Hippocampal formation (tissue), 2 donors: ENCODE results near the gene NUDT7.

Source experiments
- DNase-seq, 2 donors: peaks; one replicate each; lab custom pipeline; 2025; lab: John Stamatoyannopoulos, UW

Gene NUDT7

DNA sequence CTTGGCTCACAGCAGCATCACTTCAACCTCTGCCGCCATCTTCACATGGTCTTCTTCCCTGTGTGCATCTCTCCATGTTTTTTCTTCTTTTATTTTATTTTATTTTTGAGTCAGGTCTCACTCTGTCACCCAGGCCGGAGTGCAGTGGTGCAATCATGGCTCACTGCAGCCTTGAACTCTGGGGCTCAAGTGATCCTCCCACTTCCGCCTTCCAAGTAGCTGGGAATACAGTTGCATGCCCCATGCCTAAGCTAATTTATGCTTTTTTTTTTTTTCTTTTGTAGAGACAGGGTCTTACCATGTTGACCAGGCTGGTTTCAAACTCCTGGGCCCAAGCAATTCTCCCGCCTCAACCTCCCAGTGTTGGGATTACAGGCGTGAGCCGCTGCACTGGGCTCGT lies 1.9 kb downstream of the NUDT7 start:
- DNase-seq, result no peak

DNA sequence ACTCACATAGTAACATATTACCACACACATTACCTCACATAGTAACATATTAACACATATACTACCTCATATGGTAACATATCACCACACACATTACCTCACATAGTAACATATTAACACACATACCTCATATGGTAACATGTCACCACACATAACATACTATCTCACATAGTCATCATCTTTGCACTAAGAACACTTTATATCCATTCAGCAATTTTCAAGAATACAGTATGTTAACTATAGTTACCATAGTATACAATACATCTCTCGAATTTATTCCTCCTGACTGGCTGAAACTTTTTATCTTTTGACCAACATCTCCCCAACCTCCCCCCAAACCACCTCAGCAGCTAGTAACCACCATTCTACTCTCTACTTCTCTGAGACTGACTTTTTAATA lies 7.6 kb downstream of the NUDT7 start:
- DNase-seq, result no peak

DNA sequence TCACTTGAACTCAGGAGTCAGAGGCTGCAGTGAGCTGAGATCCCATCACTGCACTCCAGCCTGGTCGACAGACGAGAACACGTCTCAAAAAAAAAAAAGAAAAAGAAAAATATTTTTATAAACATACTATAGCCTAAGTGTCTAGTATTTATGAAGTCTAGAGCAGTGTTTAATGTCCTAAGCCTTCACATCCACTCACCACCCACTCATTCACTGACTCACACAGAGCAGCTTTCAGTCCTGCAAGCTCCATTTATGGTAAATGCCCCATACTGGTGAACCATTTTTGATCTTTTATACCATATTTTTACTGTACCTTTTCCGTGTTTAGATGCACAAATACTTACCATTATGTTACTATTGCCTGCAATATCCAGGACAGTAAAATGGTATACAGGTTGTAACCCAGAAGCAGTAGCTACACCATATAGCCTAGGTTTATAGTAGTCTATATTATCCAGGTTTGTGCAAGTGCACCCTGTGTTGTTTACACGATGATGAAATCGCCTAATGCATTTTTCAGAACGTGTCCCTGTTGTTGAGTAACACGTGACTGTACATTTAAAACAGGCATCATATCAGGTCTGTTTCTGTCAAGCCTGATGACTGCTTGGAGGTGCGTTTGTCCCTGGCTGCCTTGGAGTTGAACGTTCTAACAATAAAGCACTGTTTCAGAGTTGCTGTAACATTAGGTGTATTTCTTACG lies 10.1 kb downstream of the NUDT7 start:
- DNase-seq, result no peak

DNA sequence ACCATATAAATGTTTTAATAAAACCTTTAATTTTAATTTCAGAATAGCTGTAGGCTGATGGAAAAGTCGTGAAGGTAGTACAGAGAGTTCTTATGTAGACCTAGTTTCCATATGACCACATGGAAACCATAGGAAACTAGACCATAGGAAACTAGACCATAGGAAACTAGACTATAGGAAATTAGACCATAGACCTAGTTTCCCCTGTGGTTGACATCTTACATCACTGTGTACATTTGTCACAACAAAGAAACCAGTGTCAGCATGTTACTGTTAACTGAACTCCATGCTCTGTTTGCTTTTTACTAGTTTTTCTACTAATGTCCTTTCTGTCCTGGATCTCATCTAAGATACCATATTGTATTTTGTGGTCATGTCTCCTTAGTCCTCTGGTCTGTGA lies 14.6 kb downstream of the NUDT7 start:
- no peak for DNase-seq

DNA sequence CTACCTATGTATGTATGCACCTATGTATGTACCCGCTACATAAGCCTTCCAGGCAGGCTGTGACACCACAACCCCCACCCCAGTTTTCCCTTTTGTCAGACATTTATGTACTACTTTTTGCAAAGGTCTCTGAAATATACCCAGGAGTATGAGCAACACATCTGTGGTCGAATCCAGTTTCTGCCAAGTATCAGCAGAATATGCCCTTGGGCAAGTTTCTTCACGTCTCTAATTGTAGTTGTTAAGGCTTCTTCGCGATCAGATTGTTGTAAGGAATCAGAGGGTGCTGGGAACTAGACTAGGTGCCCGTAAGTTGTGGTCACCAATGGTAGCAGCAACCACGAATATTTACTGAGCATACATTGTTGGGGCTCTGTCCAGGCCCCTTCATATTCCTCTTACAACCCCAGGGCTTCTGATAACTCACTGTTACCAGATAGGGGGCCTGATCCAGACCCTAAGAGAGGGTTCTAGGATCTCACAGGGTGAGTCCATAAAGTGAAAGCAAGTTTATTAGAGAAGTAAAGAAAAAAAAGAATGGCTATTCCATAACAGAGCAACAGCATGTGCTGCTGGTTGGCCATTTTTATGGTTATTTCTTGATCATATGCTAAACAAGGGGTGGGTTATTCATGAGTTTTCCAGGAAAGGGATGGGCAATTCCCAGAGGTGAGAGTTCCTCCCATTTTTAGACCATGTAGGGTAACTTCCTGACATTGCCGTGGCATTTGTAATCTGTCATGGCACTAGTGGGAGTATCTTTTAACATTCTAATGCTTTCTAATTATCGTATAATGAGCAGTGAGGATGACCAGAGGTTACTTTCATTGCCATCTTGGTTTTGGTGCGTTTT lies 16.6 kb downstream of the NUDT7 start:
- DNase-seq, result no peak

DNA sequence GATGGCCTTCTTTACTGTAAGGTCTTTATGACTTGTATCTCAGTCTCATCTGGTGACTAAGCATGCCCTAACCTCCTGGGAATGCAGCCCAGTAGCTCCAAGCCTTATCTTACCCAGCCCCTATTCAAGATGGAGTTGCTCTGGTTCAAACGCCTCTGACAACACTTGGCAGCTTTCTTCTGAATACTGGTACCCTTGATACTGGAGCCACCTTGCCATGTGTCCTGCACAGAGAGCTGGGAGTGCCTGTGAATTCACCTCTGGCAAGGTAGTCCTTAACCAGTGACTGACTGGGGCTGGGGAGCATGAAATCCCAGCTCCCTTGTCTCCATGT lies 17.2 kb downstream of the NUDT7 start:
- no peak for DNase-seq

DNA sequence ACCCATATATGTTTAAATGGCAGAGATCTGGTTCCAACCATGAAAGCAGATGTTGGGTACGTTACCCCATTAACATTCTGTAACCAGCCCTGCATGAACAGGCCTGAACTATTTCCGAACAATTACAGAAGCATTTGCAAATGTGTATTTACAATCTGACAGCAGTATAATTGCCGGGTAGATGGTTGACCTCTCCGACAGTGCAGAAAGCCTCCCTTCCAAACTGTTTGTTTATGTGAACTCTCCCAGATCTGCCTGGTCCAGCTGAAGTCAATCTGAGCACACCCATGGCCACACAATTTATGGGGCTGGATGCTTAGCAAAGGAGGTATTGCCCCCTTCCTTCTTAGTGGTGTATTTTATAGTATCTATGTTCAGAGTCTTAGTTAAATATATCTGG lies 21.8 kb downstream of the NUDT7 start:
- DNase-seq, result no peak

DNA sequence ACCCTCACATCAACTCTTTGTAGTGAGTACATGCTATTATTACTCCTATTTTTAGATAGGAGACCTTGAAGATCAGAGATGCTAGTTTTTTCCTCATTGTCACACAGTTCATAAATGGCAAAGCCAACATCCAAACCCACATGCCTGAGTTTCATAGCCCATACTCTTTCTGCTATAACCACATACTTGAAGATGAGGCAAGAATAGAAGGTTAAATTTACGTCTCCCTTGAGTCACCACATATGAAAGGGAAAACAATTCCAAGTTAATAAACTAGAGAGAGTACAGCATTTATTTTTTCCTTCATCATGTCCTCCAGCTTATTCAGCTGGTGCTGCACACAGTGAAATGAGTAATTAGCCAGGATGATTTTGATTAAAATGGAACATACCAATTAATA lies 23.7 kb downstream of the NUDT7 start:
- no peak for DNase-seq

DNA sequence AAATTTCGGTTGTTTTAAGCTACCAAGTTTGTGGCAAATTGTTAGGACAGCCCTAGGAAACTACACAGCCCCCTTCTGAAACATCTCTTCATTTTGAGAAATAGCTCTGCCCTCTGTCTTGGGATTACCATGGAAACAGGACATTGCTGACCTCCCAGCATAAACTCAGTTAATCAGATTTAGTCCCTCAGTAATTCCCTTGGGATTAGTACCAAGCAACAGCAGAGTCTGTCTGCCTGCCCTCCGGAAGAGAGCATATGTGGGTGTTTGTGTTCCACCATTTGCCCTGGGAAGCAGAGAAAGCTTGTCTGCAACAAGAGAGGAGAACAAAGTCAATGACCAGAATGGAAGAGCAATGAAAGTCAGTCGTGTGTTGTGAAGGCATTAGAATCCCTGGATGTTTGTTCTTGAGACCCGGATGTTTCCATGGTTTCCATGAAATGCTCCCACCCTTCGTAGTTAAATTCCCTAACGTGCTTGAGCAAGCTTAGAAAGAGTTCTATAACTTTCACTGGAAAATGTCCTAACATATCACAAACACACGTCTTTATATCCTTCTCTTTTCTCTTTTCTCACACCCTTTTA lies 26.2 kb downstream of the NUDT7 start:
- no peak for DNase-seq

DNA sequence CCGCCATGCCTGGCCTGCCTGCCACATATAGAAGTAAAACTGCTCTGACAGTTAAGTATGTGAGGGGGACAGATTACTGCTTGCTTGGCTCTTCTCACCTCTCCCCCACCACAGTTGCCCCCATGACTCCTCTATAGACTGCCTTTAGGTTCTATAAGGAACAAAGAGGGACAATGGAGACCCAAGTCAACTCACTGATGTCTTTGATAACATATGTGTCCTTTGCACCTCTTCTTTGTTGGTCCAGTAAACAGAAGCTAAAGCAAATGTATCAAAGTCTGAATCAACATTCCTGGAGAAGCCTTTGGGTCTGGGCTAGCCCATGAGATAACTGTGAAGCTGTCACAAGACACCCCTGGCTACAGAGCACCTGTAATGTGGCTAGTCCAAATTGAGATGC lies 27.1 kb downstream of the NUDT7 start:
- DNase-seq, result no peak

DNA sequence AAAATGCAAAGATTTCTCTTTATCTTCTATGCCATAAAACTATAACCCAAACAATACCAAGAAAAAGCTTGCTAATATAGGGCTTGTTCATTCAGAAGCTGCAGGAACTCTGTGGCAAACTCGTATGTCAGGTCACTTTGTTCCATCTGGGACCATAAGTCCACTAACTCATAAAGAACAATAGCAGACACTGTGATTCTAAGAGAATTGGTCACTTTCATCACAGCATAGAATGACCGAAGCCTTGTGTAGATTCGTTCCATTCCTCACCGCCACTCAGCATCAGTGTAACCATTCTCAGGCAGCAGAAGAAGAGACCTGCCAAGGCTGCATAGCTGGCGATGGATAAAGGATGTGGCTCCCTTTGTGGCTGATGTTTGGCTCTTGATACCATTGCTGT lies 35.7 kb downstream of the NUDT7 start:
- DNase-seq, result no peak

DNA sequence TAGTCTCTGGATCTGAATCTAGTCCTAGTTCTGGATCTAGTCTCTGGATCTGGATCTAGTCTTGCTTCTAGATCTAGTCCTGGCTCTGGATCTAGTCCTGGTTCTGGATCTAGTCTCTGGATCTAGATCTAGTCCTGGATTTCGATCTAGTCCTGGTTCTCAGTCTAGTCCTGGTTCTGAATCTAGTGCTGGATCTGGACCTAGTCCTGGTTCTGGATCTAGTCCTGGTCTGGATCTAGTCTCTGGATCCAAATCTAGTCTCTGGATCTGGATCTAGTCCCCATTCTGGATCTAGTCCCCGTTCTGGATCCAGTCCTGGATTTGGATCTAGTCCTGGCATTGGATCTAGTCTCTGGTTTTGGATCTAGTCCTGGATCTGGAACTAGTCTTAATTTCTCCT lies 36.2 kb downstream of the NUDT7 start:
- DNase-seq, result no peak

DNA sequence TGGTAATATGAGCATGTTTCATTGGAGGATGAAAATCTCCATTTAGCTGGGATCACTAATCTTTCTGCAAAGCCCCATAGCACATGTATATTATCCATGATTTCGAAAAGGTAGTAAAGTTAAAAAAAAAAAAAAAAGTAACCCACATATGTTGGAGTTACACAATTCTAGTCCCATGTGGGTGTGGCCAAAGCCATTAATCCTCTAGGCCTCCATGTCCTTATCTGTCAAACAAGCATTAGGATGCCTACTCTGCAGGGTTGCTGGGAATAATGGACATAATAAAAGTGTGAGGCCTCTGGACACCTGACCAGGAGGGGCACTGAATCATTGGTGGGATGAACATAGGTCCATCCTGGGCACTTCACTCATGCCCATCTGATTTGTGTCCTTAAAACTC lies 36.9 kb downstream of the NUDT7 start:
- no peak for DNase-seq

DNA sequence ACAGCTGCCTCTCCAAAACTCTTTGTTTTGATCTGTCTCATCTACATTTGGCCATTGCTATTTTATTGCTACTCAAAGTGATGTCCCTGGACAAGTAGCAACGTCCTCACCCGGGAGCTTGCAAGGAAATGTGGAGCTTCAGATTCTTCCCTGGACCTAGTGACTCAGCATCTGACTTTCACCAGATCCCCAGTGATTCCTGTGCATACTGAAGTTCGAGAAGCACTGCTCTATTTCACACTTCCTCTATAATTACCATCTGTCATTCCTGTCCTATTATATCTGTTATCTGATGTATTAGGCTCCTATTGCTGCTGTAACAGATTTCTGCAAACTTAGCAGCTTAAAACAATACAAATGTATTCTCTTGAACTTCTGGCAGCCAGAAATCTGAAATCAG lies 37.5 kb downstream of the NUDT7 start:
- no peak for DNase-seq

DNA sequence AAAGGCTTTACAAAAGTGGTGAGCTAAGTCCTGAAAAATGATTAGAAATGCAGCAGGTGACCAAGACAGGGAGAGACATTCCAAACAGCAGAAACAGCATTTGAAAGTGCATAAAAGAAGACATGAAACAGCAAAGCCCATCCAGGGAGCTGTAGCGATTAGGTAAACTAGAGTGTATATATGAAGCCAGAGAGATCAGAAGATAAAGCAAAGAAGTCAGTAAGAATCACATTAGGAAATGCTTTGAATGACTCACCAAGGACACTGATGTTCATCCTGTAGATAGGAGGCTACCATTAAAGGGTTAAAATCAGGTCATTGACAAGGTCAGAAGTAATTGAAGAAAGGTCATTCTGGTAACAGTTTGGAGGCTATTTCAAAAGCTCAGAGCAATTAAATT lies 38.5 kb downstream of the NUDT7 start:
- no peak for DNase-seq

DNA sequence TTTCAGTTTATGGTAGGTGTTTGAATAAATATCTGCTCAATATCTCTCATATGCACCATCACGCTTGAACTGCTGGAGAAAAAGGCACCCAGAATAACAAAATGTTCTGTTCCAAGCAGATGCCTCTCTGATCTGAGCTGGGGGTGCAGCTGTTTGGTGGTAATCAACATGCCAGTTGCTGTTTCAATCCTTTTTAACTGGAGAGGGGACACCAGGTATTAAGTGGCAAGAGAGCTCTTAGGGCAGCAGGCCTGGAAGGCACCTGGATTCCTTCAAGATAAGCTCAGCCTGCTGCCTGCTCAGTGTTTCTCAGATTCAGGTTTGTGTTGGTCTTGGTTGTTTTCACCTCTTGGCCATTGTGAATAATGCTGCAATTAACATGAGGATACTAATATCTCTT lies 38.9 kb downstream of the NUDT7 start:
- DNase-seq, result no peak

DNA sequence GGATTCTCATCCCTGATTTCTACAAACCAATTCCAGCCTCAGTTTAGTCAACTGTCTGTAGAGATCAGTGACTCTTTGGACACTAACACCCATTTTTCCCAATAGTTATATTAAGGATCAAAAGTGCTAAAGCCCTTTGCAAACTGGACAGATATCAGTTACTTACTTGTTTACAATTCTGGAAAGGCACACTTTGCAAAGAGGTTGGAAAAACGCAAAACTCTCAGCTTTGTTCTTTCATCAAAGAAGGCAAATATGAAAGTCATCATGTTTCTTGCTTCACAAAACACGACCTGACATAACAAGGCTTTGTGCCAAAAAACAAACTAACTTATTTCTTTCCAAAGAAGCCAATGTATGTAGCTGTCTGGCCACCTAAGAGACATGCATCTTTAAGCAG lies 39.9 kb downstream of the NUDT7 start:
- DNase-seq, result no peak

DNA sequence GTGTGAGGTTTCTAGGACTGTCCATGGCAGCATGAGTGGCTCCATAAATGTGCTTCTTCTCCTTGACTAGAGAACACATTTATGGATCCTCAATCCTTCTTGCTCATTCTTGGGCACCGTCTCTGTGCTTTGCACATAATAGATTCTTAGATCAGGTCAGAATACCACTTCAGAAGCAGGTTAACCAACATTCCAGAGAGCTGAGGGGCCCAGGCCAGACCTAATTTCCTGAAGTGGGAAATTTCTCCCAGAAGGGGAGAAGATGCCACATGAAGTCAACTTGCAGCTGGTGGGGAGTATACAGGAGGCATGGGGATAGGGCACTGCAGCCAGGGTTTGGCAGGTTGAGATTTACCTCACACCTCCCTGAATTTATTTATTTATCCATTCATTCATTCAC lies 41.7 kb downstream of the NUDT7 start:
- no peak for DNase-seq

DNA sequence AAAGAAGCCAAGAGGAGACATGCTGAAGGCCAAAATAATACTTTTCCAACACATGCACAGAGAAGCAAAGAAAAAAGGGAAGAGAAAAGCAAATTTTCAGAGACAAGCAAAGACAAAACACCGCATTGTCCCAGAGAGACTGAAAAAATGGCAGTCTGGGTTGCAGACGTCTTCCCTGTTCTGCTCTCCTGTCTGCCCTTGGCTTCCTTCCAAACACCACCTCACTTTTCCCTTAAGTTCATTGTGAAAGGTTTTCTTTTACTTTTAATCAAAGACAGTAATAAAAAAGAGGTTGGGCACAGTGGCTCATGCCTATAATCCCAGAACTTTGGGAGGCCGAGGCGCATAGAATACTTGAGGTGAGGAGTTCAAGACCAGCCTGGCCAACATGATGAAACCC lies 44.9 kb downstream of the NUDT7 start:
- no peak for DNase-seq

DNA sequence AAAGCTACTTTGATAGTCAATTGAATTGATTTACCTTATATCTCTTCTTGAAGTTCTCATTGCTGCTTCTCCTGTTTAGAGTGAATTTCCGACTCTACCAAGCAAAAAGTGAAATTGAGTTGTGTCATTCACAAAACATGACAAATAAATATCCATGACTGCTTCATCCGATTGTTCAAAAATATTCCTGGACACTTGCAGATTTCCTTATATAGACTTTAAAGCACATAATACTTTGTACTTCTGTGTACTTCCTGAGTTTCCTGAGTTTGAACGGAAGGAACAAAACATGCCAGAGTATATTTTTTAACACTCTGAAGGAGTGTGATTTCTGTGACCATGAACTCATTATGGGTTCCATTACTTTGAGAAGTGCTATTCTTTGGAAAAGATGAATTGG lies 45.5 kb downstream of the NUDT7 start:
- no peak for DNase-seq

DNA sequence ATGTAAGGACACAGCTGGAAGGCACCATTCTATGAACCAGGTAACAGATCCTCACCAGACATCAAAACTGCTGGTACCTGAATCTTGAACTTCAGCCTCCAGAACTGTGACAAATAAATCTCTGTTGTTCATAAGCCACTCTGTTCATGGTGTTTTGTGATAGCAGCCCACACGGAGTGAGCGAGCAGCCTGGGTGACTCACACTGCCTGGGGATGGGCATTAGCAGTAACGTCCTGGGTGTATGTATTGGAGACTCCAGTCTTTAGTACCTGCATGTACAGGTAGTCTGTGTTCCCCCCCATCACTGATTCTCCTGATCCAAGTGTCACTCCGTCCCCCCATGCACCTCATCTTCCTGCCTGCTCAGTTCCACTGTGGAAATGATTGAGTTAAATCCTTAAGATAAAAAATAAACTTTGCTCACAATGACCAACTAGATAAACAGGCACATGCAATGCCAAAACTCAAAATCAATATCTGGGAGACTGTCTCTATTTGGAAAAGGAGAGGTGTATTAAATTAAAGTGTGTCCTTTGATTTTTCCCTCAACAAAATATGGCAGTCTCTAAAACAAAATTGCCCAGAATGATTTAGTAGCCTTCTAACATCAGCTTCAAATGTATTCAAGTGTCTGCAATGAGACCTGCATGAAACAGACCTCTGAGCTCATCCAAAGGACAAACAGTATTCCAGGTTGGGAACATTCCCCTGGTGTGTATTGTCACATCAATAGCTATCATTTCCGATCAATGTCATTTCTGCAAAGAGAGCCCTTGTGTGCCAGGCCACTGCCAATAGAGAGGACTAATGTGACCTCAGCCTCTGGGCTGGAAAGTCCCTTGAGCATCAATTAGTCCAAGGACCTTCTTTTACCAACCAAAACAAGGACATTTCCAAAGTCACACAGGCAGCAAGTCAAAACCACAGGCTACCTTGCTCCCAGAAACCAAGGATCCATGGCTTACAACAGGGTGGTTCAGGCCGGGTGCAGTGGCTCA lies 53.9 kb downstream of the NUDT7 start:
- DNase-seq, result no peak

DNA sequence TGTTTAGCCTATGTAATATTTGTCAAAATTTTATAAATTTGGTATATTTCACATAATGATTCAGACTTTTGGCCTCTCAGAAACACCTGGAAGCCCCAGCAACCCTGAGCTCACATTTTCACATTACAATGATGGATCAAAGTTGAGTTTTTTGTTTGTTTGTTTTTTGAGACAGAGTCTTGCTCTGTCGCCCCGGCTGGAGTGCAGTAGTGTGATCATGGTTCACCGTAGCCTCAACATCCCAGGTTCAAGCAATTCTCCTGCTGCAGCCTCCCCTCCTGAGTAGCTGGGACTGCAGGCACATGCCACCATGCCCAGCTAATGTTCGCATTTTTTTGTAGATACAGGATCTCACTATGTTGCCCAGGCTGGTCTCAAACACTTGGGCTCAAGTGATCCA lies 55.4 kb downstream of the NUDT7 start:
- DNase-seq, result no peak
